Left ventricle myocardium superior (tissue), 1 donor: Measurements from ENCODE around the gene CRYAA. TPM values are rescaled to one million over a fixed set of nuclear protein-coding genes. Genes with fewer than 3 reads are reported as not detected.
A peak's percentile ranks its signal among the peaks of the same experiment; 100 is the strongest.
"Not testable (repeated sequence)": the region's sequence is repeated elsewhere in the genome, so short reads cannot be mapped to it uniquely, and the experiment has no call there.

ENCODE experiments used
- ATAC-seq: fragments of 200-7000 bp; cut with Tn5 transposase; one replicate; pipeline ENCODE4 v1.9.1; 2020; ENCODE audit warnings: mild to moderate bottlenecking, moderate library complexity
- DNase-seq: peaks from one replicate; pipeline ENCODE4 v3.0.0-alpha.2; 2020
- intact Hi-C: fragments of 100-400 bp; cut with micrococcal nuclease; formaldehyde crosslinking; loops from one replicate; pipeline ENCODE4 v1.11.0; 2022
- long read RNA-seq: library from polyadenylated mRNA; unstranded; transcript quantifications from one replicate; pipeline ENCODE4 v2.0.0, GENCODE V29; 2021
- total RNA-seq: library from RNA; stranded (reverse); fragmentation: NEBNext Ultra II Directional; extraction: Animal tissue kit (Norgen Biotek cat#: 25700); gene quantifications from one replicate; pipeline ENCODE4 v1.2.1, GENCODE V29; 2021
- donor health status: DM: no; HTN: yes; CAD: no; lungs with severe emphysema.

CRYAA gene
- total RNA-seq = not detected
- long read RNA-seq = 0 reads

GRCh38 chr21:43168708-43169107 lies at the start of gene CRYAA:
CRYAA (plus strand) TSS chr21:43169008; CDS start chr21:43169100, 92 bp downstream.
- intact Hi-C loops, DNase-seq, ATAC-seq: not testable (repeated sequence)

- DNase-seq, ATAC-seq, intact Hi-C loops: not testable (repeated sequence)
Observed at GRCh38 chr21:43130094-43130493, 38.7 kb upstream of the CRYAA start.

GRCh38 chr21:43134520-43134919 lies 34.3 kb upstream of the CRYAA start:
- DNase-seq, ATAC-seq, intact Hi-C loops: not testable (repeated sequence)

DNA sequence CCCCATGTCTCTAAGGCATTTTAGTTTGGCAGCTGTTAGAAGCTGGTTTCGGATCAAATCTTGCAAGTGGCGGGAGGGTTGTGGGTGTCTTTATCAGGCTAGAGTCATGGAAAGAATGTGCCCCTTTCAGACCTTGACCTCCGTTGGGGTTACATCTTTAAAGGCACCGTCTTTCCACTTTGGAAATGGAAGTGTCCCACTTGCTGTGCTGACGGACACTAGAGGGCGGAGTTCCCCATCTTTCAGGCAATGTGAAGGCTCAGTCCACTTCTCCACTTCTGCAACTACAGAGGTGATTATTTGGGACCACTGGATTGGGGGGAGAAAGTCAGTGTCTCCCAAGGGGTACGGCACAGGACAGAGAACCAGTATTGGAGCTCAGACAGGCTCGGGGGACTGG lies 29.9 kb upstream of the CRYAA start:
- intact Hi-C loops, DNase-seq: not testable (repeated sequence)
- peak; percentile 70 for ATAC-seq

DNA sequence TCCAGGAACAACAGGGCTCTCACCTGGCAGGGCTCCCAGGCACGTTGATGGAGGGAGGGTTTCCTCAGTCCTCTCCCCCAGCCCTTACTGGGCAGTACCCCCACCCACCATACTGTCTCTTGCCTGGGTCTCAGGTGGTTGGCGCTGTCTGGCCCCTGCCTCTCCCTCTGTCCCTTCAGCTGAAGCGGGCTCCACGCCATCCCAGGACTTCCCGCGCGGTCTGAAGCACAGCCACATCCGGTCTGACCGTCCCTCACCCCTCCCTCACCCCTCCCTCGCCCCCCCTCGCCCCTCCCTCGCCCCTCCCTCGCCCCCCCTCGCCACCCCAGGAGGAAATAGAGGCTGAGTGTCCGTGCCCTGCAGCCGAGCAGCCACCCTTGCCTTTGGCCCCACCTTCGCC lies 27.4 kb upstream of the CRYAA start:
- ATAC-seq, intact Hi-C loops, DNase-seq: not testable (repeated sequence)

- ATAC-seq, DNase-seq, intact Hi-C loops: not testable (repeated sequence)
Observed at GRCh38 chr21:43146637-43147036, 22.2 kb upstream of the CRYAA start.

- DNase-seq, intact Hi-C loops: not testable (repeated sequence)
- peak; percentile 76 for ATAC-seq
Observed at GRCh38 chr21:43147999-43148398, 20.8 kb upstream of the CRYAA start.

DNA sequence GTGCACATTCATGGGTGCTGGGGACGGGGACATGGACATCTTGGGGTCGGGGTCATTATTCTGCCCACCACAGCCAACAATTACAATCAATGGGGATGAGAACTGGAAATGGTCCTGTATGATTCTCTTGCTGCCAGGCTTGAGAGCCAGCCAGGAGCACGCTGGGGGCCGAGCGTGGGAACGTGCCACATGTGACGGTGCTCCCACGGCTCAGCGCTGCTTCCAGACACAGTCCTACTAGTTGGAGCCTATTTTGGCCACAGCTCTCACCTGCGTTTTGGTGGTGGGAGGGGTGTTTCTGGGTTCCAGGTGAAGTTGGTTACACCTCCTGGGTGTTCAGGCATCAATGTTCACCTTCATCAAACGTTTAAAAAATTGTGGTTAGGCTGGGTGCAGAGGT lies 19.5 kb upstream of the CRYAA start:
- DNase-seq, ATAC-seq: not testable (repeated sequence)

DNA sequence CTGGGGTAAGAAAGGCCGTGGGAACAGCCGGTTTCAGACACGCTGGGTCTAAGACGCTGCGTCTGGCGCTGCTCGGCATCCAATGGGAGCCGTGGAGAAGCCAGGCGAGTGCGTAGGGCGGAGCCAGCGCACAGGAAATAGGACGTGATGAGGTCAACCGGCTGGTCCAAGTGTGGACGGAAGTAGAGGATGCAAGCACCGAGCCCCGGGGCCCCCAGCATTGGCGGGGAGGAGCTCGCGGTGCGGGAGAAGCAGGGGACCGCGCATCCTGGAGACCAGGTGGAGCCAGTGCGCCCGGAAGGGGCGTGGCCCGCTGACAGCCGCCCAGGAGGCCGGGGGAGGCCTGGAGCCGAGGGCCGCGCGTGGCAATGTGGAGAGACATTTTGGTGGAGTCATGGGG lies 15.2 kb upstream of the CRYAA start:
- intact Hi-C loops, DNase-seq, ATAC-seq: not testable (repeated sequence)

More for the DNA sequence above, 19.5 kb upstream of the CRYAA start:
- intact Hi-C loops = not testable (repeated sequence)

GRCh38 chr21:43159279-43160175 lies 9.3 kb upstream of the CRYAA start:
- DNase-seq, intact Hi-C loops, ATAC-seq: not testable (repeated sequence)

DNA sequence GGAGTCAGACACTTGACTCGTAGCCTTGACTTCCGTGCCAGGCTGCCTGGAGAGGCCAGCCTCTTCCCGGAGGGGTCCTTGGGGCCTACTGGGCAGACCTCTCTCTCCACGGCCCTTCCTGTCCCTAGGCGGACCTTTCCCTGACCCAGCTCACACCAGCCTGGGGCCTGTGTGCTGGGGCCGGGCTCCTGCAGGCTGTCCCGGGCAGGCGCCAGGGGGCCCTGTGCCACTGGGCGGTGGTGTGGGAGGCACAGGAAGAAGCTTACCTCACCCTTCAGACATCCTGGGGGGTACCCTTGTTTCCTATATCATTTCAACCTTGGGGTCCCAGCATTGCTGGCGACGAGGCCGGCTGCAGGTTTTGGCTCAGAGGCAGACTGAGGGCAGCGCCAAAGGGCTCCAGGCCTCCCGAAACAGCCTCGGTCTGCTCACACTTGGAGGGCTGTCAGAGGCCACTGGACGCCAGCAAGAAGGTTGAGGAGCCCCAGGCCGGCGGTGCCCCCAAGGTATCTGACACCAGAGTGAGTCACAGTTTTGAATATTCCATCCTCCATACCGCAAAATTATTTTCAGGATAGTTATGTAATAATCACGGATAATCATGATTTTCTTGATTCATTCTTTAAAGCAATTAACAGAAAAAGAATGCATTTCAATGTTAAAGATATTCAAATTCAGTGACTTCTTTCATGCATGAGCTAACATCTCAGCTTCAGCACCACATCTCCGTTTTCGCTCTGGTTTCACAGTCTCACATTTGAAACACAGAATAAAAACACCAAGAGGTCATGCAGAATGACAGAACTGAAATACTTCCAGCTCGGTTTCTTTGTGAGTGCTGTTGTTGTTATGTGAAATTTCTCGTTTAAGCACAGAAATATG lies 6.7 kb upstream of the CRYAA start:
- intact Hi-C loops, ATAC-seq, DNase-seq: not testable (repeated sequence)

GRCh38 chr21:43162708-43163205 lies 6.1 kb upstream of the CRYAA start:
- intact Hi-C loops, DNase-seq: not testable (repeated sequence)
- ATAC-seq = peak; percentile 62

- intact Hi-C loops, ATAC-seq, DNase-seq: not testable (repeated sequence)
Observed at GRCh38 chr21:43164823-43165222, 4.0 kb upstream of the CRYAA start.

- intact Hi-C loops, ATAC-seq, DNase-seq: not testable (repeated sequence)
Observed at GRCh38 chr21:43165734-43166133, 3.1 kb upstream of the CRYAA start.

DNA sequence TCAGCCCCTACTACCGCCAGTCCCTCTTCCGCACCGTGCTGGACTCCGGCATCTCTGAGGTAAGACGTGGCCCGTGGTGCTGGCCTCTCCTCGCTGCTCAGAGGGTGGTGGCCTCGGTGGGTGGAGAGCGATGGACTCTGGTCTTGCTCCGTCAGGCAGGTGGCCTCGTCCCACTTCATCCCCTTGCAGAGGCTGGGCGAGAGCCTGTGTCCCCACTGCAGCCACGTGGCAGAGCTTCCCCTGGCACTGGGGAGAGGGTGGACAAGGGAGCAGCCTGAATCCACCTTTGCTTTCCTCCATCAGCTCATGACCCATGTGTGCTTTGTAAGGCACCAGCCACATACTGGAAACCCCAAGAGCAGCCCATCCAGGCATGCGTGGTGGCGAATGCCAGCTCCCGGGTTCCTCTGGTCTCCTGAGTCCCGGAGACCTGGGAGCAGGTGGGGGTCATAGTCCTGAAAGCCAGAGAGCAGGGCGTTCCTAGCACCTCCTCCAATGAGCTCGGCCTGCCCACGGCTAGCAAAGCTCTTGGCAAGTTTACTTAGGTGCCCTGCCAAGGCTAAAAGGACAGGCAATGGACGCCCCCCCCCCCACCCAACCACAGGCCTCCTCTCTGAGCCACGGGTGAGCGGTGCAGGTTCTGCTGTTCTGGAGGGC lies 550 bp downstream of the CRYAA start:
- DNase-seq, intact Hi-C loops, ATAC-seq: not testable (repeated sequence)

GRCh38 chr21:43169891-43170290 lies 1.1 kb downstream of the CRYAA start:
- ATAC-seq, DNase-seq, intact Hi-C loops: not testable (repeated sequence)

DNA sequence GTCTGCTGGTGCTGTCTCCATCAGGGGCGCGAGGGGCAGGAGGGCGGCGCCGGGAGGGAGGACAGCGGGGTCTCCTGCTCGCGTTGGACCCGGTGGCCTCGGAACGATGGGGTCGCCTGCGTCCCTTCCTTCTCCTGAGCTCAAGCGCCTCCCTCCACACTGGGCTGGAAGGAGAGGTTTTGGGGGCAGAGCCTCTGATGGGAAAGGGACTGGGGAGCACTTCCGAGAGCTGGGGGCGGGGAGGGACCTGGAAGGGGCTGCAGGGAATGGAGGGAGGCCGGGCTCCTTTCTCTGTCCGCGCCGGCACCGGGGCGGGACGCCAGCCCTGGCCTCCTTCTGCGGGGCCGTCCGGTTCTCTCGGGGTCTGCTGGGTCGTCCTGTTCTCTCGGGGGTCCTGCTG lies 4.0 kb downstream of the CRYAA start:
- ATAC-seq, intact Hi-C loops, DNase-seq: not testable (repeated sequence)

- ATAC-seq, DNase-seq, intact Hi-C loops: not testable (repeated sequence)
Observed at GRCh38 chr21:43173438-43173837, 4.6 kb downstream of the CRYAA start.
